MG63 (cell line): ENCODE data around the gene ZNF540. TPM values are rescaled to one million over a fixed set of nuclear protein-coding genes. Genes with fewer than 3 reads are reported as not detected.
"Not testable (repeated sequence)": the region's sequence is repeated elsewhere in the genome, so short reads cannot be mapped to it uniquely, and the experiment has no call there.

ENCODE experiments used
- DNase-seq: peaks from one replicate; pipeline ENCODE4 v3.0.0-alpha.2; 2020
- H3K27me3 ChIP-seq: fragments of 250-450 bp; sonication (Bioruptor Pico); 2 replicates; pipeline ENCODE4 v1.5.1; 2020; ENCODE audit warnings: mild to moderate bottlenecking, moderate library complexity
- H3K36me3 ChIP-seq: fragments of 250-450 bp; sonication (Bioruptor Pico); 2 replicates; pipeline ENCODE4 v1.5.1; 2020; ENCODE audit warnings: mild to moderate bottlenecking, moderate library complexity
- H3K4me3 ChIP-seq: fragments of 250-450 bp; sonication (Bioruptor Pico); 2 replicates; pipeline ENCODE4 v1.5.1; 2020; ENCODE audit warnings: mild to moderate bottlenecking, moderate library complexity
- H3K9me3 ChIP-seq: fragments of 250-450 bp; sonication (Bioruptor Pico); 2 replicates; pipeline ENCODE4 v1.5.1; 2020; ENCODE audit warnings: mild to moderate bottlenecking, moderate library complexity
- total RNA-seq: library from RNA; depleted of rRNA; stranded (reverse); fragments of >200 nt; shearing (Covaris generic); gene quantifications from 2 replicates; pipeline ENCODE4 v1.2.3, GENCODE V29; 2014; ENCODE audit warnings: low replicate concordance; rRNA removed

Gene ZNF540
- total RNA-seq = 0.12 TPM in 1 of 2 replicates, not detected in the other

- Histone ChIP-seq H3K4me3 (peak within 1 kb of the TSS; percentile 75), H3K9me3 (peaks cover 13% of the 10 kb centered on the region), H3K36me3 (no peaks in the 10 kb centered on the region; the same call in 1 of the 2 replicates), H3K27me3 (no peaks in the 10 kb centered on the region)
- DNase-seq = peak; percentile 93
Measured at GRCh38 chr19:37594304-37594981, at the start of gene ZNF540, which contains the start of gene ZNF571. TSS of gene ZNF540 (plus strand) at chr19:37594876. CDS start at chr19:37598448, 3,572 bp downstream. TSS of gene ZNF571 (minus strand) at chr19:37594792. CDS start at chr19:37586676, 8,116 bp downstream.

- Histone ChIP-seq H3K36me3 (no peaks in the 10 kb centered on the region), H3K27me3 (no peaks in the 10 kb centered on the region), H3K4me3 (no peak overlapping the region), H3K9me3 (peaks cover 28% of the 10 kb centered on the region)
- DNase-seq = no peak
Measured at GRCh38 chr19:37551129-37551993, 43.3 kb upstream of the ZNF540 start.

GRCh38 chr19:37563518-37563917, 31.2 kb upstream of the ZNF540 start:
- Histone ChIP-seq H3K36me3 (peaks cover 9% of the 10 kb centered on the region; the same call in 1 of the 2 replicates), H3K9me3 (peaks cover 70% of the 10 kb centered on the region), H3K4me3 (no peak overlapping the region), H3K27me3 (no peaks in the 10 kb centered on the region)
- no peak for DNase-seq

- peaks cover 69% of the 10 kb centered on the region for H3K9me3 ChIP-seq
- DNase-seq = no peak
- peaks cover 9% of the 10 kb centered on the region; the same call in 1 of the 2 replicates for H3K36me3 ChIP-seq
- no peaks in the 10 kb centered on the region for H3K27me3 ChIP-seq
- no peak overlapping the region for H3K4me3 ChIP-seq
Measured at GRCh38 chr19:37564624-37565369, 29.9 kb upstream of the ZNF540 start.

GRCh38 chr19:37565370-37565669, 29.4 kb upstream of the ZNF540 start:
- H3K27me3 ChIP-seq = no peaks in the 10 kb centered on the region
- peaks cover 70% of the 10 kb centered on the region for H3K9me3 ChIP-seq
- DNase-seq = no peak

GRCh38 chr19:37572203-37572602, 22.5 kb upstream of the ZNF540 start:
- Histone ChIP-seq H3K4me3 (no peak overlapping the region), H3K36me3 (no peaks in the 10 kb centered on the region; the same call in 1 of the 2 replicates)
- no peak for DNase-seq

More at GRCh38 chr19:37565370-37565669, 29.4 kb upstream of the ZNF540 start:
- no peak overlapping the region for H3K4me3 ChIP-seq
- peaks cover 9% of the 10 kb centered on the region; the same call in 1 of the 2 replicates for H3K36me3 ChIP-seq

GRCh38 chr19:37583340-37583739, 11.3 kb upstream of the ZNF540 start:
- Histone ChIP-seq H3K27me3 (no peaks in the 10 kb centered on the region), H3K4me3 (no peak overlapping the region), H3K36me3 (peaks cover 17% of the 10 kb centered on the region), H3K9me3 (peaks cover 36% of the 10 kb centered on the region)
- DNase-seq = no peak

More at GRCh38 chr19:37572203-37572602, 22.5 kb upstream of the ZNF540 start:
- no peaks in the 10 kb centered on the region for H3K27me3 ChIP-seq
- H3K9me3 ChIP-seq = peaks cover 44% of the 10 kb centered on the region

- no peak for DNase-seq
- peak overlapping the region; percentile 75 for H3K4me3 ChIP-seq
- H3K9me3 ChIP-seq = peaks cover 17% of the 10 kb centered on the region
- H3K27me3 ChIP-seq = no peaks in the 10 kb centered on the region
- no peaks in the 10 kb centered on the region; the same call in 1 of the 2 replicates for H3K36me3 ChIP-seq
Measured at GRCh38 chr19:37593996-37594303, 726 bp upstream of the ZNF540 start.

- H3K27me3 ChIP-seq = no peaks in the 10 kb centered on the region
- DNase-seq = peak; percentile 52
- H3K36me3 ChIP-seq = no peaks in the 10 kb centered on the region; the same call in 1 of the 2 replicates
- H3K4me3 ChIP-seq = peak overlapping the region; percentile 75
- H3K9me3 ChIP-seq = peaks cover 12% of the 10 kb centered on the region
Measured at GRCh38 chr19:37594982-37595382, 306 bp downstream of the ZNF540 start.

- Histone ChIP-seq H3K4me3 (no peak overlapping the region), H3K9me3 (peaks cover 63% of the 10 kb centered on the region), H3K27me3 (no peaks in the 10 kb centered on the region), H3K36me3 (peaks cover 58% of the 10 kb centered on the region)
- DNase-seq = no peak
Measured at GRCh38 chr19:37635076-37636056, 40.7 kb downstream of the ZNF540 start.

- H3K9me3 ChIP-seq = peaks cover 33% of the 10 kb centered on the region
- H3K36me3 ChIP-seq = peaks cover 39% of the 10 kb centered on the region
- H3K27me3 ChIP-seq = no peaks in the 10 kb centered on the region
- DNase-seq = no peak
- H3K4me3 ChIP-seq = peak overlapping the region; percentile 79
Measured at GRCh38 chr19:37654118-37654517, 59.4 kb downstream of the ZNF540 start.

- Histone ChIP-seq H3K36me3 (peaks cover 33% of the 10 kb centered on the region), H3K4me3 (peak overlapping the region; percentile 79), H3K27me3 (no peaks in the 10 kb centered on the region), H3K9me3 (peaks cover 33% of the 10 kb centered on the region)
- peak; percentile 67 for DNase-seq
Measured at GRCh38 chr19:37654629-37655300, 60.1 kb downstream of the ZNF540 start.

GRCh38 chr19:37655301-37655688, 60.6 kb downstream of the ZNF540 start, which contains the start of gene ZFP30:
TSS of gene ZFP30 (minus strand) at chr19:37655465. CDS start at chr19:37647822, 7,643 bp downstream.
- H3K9me3 ChIP-seq = peaks cover 28% of the 10 kb centered on the region
- H3K4me3 ChIP-seq = peak within 1 kb of the TSS; percentile 79
- peaks cover 27% of the 10 kb centered on the region for H3K36me3 ChIP-seq
- H3K27me3 ChIP-seq = no peaks in the 10 kb centered on the region
- peak; percentile 96 for DNase-seq

- H3K36me3 ChIP-seq = peaks cover 22% of the 10 kb centered on the region
- peaks cover 24% of the 10 kb centered on the region for H3K9me3 ChIP-seq
- H3K27me3 ChIP-seq = no peaks in the 10 kb centered on the region
- DNase-seq = peak; percentile 85
- peak overlapping the region; percentile 79 for H3K4me3 ChIP-seq
Measured at GRCh38 chr19:37655689-37656371, 61.2 kb downstream of the ZNF540 start.

- not testable (repeated sequence) for DNase-seq
Measured at GRCh38 chr19:37657157-37657556, 62.5 kb downstream of the ZNF540 start.

More at GRCh38 chr19:37657157-37657556, 62.5 kb downstream of the ZNF540 start:
- not testable (repeated sequence) for H3K27me3 ChIP-seq, H3K36me3 ChIP-seq, H3K4me3 ChIP-seq
- H3K9me3 ChIP-seq = peaks cover 11% of the 10 kb centered on the region
